ENCODE results near the gene DNASE2B.
A peak's percentile ranks its signal among the peaks of the same experiment; 100 is the strongest.

DNASE2B gene

DNA sequence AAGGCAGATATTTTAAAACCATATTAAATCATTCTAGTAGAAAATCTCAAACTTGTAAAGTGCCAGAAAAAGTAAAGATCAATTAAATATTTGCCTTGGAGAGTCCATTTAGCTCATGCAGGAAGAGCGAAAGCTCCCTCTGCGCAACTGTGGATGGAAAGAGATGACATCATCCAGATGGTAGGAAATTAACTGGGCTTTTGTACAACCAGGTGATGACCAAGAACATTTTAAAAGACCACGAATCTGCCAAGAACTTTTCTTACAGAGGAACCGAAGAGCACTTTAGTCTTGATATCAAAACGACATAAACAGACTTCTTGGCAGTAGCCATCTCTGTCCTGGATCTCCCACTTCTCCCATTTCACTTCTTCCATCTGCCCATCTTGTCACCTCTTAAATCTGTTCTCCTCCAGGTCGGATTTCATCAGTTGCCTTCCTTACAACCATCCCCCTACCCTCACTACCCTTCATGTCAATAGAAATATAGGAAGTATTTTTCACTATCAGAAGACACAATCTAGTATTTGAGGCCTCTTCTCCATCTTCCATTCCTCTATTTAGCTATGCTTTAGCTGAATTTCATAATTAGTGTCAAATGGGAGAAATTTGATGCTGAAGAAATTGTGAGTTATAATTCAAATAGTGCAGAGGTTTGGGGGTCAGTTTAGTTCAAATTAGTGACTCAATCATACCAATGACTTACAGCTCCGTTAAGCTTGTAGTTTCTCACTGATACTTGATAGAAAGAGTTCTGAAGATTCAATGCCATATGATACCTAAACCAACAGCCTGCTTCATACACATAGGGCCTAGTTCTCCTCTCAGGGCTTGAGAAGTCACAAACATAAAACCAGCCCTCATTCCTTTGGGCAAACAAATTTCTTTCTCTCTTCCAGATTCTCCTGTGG is 22.0 kb upstream of the DNASE2B start:
- no peak for DNase-seq

DNA sequence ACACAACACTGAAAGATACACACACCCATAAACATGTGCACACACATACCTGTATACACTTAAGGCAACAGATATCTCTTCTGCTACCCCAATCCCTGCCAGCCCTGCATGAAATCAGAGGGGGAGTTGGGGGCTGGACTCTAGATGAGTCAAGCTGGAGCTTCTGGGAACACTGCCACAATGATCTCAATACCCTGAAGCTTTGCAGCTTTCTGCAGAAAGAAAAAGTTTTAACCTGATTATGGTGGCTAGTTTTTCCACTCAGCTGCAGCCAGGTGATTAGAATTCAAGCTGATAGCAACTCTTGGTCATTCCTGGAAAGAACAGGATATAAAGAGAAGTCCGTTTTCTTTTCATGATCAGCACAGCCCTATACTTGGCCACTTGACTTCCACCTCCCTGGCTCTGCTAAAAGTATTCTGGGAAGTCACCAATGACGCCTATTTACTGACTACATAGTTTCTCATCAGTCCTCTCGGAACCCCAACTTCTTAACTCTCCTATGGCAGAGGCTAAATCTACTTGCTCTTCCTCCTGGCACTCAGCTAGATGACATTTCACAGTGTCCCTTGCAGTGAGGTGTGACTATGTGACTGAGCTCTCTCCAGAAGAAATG is 20.7 kb upstream of the DNASE2B start:
- DNase-seq = no peak

DNA sequence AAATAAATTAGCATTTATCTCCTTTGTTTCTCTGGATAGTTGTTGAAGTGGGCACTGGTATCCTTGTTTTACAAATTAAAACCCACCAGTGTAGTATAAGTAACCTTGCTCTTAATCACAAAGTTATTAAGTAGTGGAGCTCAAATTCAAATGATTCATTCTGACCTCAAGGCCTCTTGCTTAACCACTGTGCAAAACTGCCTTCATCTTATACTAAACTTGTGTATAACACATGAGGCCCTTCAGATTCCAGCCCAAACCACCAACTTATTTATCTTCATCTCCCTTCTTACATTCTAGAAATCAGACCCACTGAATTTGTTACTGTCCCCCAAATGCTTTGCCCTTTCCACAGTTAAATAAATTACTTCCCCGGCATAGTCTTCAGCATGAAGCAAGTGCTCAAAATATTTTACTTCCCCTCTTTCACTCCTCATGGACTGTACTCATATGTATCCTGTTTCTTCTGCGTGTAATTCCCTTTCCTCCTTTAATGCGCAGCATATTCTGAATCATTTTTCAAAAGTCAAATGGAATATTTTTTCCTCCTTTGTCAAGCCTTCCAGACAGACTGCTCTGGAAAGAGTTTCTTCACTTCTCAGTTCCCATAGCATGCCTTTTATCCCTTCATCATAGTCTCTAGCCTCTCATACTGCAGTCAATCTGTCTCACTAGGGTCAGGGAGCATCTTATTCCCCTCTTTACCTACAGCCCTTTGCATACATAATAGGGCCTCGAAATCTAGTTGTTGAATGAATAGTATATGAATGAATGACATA is 19.0 kb upstream of the DNASE2B start:
- DNase-seq = no peak

DNA sequence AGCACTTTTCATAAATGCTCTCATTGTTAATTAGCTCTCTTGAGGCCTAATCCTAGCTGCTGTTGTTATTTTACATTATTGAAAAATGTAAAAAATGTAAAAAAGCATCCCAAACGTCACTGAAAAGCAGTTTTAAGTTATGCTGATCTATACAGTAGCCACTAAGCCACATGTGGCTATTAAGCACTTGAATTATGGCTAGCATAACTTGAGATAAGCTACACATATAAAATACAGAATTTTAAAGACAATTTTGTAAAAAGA is 18.4 kb upstream of the DNASE2B start:
- no peak for DNase-seq

DNA sequence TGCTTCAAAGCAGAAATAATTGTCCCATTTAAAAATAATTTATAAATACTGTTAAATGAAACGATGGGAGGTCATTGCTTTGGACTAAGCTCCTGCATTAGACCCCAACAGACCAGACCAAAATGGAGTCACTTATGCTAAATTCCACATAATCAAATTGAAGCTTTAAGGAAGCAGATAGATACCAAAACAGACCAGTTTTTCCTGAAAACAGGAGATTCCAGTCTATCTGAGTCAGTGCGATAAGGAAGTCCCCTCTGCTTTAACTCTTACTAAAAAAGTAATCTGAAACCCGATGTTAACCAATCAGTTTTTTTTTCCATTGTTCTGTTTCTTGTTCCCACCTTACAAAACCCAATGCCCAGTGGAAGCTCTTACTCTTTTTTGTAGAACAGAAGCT is 16.2 kb upstream of the DNASE2B start:
- no peak for DNase-seq

DNA sequence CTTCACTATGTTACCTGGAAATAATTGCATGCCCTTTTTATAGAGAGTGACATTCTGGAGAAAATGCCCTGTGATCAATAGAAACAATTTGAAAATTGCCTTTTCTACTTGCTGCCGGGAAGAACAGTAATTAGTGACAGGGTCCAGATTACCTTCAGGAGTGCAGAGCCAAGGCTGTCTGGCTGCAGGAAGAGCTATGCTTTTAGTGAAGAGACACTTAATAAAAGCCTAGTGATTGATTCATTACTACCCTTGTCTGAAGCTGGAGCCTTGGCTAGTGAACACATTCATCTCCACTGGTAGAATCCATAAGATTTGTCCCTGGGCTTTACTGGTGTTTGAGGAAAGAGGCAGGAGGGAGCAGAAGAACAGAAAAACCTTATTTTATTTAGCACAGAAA is 12.9 kb upstream of the DNASE2B start:
- DNase-seq = no peak

DNA sequence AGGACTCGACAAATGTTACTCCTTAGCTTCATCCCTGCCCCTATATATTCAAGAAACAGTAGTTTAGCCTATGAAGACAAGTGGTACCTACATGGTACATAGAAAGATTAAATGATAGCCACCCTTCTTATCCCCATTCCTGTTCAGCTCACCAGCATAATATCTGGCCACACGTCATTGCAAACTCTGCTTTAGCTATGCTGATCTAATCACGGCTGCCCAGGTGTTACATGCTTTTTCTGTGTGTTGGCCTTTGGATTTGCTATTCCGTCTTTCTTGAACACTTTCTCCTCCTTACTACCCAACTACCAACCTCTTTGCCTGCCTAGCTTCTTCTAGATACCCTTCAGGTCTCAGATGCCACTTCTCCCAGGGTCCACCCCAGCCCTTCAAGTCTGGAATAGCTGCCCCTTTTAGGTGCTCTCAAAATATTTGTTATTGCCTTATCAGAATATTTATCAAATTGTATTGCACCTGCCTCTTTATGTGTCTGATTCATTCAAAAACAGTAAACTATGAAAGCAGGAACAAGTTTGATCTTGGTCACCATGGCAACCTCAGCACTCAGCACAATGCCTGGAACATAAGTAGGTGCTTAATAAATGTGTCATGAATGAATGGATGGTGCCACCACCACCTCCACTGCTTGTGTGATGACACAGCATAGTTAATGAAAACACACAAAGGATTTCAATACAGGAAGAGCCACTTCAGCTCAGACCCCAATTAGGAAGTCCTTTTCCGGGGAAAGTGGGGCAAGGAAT is 11.4 kb upstream of the DNASE2B start:
- peak; percentile 2 for DNase-seq

DNA sequence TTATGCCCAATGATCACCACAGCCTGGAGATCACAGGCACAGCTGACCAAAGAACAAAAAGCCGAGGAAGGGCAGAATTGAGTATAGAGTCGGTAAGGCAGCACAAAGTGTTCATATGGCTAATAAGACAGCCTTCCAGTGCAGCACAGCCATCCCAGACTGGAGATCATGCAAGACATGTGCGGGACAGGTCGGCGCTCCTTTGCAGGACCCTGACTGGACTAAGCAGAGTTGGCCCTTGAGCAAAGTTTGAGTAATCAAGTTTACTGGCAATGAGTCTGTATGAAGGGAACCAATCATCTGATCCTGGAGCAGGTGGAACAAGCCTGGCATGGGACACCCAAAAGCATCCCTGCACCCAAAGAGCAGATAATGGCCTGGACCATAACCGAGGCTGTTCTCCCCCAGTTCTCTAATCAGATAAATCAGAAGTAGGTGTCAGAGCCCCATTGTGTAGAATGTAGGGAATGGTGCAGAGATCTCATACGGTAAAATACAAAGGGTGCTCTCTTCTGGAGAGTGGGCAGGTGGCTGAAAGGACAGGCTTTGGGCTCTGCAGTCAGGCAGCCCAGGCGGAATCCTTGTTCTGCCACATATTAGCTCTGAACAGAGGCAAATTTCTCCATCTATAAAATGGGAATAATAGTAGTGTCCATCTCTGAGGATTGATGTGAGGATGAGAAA is 10.7 kb upstream of the DNASE2B start:
- DNase-seq = no peak

DNA sequence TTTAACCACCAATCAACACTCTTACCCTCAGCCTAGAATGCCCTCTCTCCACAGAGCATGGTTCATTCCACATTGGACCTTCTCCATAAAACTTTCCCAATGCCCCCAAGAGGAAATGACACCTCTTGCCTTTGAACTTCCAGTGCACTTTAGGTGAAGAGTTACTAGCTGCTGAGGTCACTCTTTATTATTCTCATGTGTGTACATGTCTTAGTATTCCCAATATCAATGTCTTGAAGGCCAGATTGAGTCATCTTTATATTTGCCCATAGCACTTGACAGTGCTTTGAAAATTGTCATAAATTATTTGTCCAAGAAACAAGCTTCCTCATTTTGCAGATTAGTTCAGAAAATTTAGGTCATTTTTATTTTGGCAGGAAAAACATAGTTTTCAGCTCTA is 8.1 kb upstream of the DNASE2B start:
- no peak for DNase-seq

DNA sequence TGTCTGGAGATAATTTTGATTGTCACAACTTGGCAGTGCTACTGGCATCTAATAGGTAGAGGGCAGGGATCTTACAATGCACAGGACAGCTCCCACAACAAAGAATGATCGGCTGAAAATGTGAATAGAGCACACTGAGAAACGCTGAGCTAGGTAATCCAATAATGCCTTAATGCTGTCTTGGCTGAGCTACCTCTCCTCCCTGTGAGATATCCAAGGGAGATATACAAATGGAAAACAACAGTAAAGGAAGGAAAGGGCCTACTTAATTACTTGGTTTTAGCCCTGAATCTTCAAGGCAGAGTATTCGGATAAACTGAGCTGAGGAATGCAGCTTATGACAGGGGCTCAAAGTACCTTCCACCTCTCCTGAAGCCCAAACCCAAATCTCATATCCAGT is 2.9 kb downstream of the DNASE2B start:
- DNase-seq = no peak

DNA sequence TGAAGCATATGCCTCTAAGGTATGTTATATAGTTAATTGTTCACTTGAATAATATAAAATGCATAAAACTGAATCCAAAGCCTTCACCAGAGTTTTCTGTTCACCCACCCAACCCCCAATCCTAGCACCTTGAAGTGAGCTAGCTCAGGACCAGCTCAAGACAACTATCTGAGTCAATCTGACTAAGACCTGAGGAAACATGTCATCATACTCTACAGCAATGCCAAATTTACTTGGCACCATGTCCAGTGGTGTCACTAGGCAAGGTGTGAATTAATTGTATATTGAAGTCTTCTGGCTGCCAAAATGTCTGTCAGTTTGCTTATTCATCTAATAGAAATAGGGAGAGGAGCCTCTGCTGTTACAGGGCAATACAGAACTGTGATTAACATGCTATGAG is 3.8 kb downstream of the DNASE2B start:
- peak; percentile 1 for DNase-seq

DNA sequence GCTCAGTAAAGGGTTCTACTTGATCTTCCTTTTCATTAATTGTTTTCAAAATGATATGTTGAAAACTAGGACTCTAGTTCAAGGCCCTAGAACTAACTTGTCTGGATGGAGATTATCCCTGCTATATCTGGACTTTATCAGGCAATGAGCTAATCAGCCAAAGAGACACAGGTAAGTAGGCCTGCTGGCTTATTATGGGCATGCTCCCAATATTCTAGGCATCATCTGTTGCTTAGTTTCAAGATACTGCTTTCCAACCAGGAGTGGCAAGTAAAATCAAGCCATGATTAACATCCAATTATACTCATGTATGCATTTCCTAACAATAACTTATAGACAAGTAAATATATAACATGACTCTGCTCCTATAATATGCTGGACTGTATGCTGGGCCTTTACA is 4.2 kb downstream of the DNASE2B start:
- no peak for DNase-seq

DNA sequence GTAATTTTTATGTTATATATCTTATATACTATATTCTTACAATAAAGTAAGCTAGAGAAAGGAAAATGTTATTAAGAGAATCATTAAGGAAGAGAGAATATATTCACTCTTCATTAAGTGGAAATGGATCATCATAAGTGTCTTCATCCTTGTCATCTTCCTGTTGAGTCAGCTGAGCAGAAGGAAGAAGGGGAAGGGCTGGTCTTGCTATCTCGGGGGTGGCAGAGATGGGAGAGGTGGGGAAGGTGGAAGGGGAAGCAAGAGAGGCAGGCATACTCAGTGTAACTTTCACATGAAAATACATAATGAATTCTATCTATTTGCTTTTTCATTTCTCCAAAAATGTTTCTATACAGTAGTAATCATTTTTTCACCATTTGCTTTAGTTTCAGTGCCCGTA is 5.1 kb downstream of the DNASE2B start:
- DNase-seq = no peak

DNA sequence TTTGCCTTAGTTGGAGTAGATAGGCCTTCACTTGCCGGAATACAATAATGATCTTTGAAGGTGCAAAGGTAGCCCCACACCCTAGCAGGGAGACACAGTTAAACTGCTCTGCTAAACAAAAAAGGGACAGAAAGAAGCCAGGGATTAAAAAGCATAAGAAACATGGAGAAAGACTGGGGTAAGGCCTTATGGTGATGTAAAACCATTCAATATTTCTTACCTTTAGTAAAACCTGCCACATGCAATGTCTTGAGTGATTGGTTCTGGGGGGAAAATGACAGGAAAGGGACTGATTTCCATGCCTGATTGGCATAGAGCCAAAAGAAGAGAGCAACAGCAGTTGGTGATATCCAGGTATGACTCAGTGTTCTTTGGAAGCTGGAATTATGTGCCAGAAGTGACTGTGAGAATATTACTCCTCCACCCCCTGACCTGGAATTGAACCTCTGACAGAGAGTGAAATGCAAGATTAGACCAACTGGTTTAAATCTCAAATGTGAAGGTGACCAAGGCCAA is 8.1 kb downstream of the DNASE2B start:
- no peak for DNase-seq

DNA sequence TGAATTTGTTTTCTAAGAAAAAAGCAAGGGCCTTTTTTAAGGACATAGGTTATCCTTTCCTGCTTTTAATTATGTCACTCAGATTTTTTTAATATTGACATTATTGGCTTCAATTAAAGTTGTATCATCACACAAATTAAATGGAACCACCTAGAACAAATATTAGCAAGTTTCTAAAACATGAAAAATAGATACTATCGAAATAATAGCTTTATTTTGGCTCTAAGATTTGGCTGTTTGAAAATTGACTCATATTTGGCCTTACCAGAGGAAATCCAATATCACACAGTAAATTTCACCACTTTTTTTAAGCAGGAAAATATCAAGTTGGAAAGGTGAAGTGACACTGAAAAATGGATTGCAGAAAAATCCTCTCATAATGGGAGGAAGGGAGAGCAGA is 9.2 kb downstream of the DNASE2B start:
- DNase-seq = no peak

DNA sequence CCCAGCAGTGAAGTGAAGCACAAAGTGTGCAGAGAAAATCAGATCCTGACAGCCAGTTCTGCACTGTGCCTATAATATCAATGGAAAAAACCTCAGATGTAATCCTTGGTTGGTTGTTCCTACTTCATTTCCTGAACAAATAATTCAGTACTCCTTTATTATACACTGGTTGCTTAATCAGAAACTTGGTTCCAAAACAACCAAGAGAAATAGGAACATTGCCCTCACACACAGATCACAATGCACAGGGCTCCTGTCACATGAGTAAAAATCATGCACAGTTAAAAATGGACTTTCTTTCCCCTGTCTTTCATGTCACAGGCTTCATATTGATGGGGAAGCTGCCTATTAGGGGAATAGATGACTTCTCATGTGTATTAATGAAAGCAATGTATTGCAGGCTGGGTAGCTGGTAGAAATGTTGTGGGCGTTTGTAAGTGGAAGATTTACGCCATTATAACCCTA is 9.7 kb downstream of the DNASE2B start:
- no peak for DNase-seq

DNA sequence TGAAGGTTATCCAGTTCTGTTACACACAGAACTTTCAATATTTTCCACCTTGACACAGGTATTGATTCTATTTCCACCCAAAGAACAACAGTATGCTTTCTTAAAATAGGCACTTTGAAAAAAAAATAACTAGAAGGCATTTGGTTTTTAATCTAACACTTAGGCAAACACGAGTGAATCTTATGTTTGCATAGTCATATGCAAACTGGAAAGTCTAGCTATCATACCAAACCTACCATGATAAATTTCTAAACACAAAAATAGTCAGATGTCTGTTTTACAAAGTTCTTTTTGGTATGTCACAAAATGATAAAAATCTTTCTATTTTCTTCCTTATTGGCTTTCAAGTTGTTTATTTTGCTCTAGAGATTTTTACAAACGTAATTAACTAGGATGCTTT is 11.6 kb downstream of the DNASE2B start:
- DNase-seq = no peak

DNA sequence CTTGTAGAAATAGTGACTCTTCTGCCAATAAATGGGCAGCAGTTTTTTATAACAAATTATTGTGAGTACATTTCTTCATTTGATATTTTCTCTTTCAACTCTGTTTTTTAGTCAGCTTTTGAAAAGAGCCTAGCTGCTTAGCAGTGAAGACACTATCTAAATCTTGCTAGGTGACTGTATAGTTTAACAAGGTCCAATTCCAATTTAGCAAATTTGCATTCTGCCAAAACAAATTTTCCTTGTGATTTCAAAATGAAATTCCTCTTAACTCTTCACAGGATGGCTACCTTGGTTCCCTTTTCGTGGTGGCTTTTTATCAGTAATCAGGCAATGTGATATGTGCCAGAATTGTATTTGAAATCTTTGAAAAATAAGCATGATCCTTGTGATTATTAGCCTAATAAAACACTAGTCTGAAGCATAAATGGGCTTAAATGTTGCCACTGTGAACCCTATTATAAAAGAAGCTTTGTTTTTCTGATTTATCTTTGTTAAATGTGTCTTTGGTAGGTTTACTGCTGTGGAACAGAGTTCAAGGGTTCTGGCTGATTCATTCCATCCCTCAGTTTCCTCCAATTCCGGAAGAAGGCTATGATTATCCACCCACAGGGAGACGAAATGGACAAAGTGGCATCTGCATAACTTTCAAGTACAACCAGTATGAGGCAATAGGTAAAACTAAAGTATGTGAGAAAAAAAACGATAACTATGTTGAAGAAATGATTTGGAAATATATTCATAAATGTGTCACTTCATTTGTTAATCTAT is 12.2 kb downstream of the DNASE2B start:
- no peak for DNase-seq

DNA sequence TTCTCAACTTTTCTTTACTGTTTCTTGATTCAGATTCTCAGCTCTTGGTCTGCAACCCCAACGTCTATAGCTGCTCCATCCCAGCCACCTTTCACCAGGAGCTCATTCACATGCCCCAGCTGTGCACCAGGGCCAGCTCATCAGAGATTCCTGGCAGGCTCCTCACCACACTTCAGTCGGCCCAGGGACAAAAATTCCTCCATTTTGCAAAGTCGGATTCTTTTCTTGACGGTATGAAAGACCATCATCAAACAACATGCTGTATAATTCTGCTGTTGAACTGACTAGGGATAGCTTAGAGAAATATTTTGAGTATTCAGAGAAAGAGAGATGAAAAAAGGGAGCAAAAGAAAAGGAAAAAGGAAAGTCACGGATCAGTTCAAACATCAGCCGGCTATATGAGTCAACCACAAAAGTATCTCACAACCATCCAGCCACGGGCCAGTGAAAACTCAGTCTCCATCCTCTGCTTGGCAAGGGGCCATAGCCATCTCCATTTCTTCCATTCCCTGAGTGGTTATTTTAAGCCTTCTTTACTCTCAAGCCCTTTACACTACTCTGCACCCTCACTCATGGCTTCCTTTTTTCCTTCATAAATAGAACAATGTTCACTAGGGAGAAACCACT is 14.1 kb downstream of the DNASE2B start:
- no peak for DNase-seq

DNA sequence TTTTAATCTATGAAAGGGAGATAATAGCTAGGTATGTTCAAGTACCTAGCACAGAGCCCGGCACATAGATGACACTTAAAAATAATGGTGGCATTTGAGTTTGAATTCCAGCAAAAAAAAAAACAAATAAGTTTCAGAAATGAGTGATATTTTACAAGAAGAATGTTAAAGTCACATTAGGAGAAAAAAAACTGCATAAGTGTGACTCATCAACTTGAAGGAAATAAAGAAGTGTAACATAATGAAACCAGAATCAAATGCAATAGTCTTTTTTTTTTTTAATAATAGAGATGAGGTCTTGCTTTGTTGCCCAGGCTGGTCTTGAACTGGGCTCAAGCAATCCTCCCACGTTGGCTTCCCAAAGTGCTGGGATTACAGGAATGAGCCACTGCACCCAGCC is 17.1 kb downstream of the DNASE2B start:
- DNase-seq = no peak

DNA sequence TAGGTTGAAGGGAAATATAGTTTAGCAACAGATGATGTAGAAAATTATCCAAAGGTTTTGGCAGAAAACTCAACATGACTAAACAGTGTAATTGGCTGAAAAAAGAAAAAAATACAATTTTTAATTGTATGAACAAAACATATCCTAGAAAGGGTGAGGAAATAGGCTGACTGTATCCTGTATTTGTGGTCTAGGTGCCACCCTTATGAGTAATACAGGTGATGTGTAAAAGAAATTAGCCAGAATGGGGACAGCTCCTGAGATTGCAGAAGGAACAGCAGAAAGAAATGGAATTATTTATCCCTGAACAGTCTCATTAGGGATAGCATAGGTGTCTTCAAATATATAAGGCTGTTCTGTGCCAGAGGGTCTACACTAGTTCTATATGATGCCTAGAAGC is 24.6 kb downstream of the DNASE2B start:
- DNase-seq = no peak
